GM18867 (cell line): Measurements from ENCODE around the gene IP6K3.

Source experiments
- ATAC-seq: cut with Tn5 transposase; IDR thresholded peaks from one replicate; pipeline ENCODE4 v1.9.1; 2021; ENCODE audit warnings: mild to moderate bottlenecking, moderate library complexity; ENCODE audit not compliant: unreplicated experiment

Gene IP6K3

GRCh38 chr6:33708516-33709204 is 38.0 kb downstream of the IP6K3 start:
- ATAC-seq, result no peak

DNA sequence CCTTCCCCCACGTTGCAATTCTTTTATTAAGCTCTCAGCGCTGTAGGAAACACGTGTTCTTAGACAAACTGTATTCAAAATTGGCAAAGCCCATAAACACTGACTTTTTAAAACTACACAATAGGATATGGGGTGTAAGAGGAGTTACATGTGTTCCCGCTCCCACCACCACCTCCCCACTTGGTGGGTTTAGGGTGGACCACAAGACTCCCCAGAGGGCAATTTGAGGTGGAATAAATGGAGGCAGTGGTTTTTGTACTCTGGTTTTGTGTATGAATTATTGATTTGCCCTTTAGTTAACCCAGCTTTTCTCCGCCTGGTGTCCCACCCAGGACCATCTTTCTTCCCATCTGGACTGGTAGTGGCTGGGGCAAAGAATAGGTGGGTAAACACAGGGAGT is 38.9 kb downstream of the IP6K3 start:
- no peak for ATAC-seq

- no peak for ATAC-seq
Measured at GRCh38 chr6:33705955-33706725, 40.6 kb downstream of the IP6K3 start.

DNA sequence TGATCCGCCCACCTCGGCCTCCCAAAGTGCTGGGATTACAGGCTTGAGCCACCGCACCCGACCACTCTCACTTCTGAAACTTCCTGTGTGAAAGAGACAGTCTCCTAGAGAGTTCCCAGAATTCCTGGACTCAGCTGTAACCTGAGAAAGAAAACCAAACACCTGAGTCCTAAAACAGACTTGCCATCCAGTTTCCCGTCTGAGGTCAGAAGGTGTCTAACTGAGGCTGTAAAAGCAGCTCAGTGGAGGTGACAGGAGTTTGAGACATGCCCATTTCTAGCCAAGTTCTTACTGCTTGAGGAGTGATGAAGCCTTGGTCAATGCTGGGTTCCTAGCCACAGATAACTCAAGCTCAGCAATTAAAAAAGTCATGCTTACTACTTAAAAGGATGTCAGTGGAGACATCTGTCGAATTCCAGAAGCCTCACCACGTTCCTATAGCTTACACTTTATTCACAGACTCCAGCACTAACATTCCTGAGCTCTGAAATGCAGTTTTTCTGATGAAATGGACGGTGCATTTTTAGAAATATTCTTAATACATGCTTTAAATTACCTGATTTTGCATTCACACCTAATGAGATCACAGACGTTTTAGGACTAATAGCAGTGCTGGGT is 41.3 kb downstream of the IP6K3 start:
- ATAC-seq, result no peak

DNA sequence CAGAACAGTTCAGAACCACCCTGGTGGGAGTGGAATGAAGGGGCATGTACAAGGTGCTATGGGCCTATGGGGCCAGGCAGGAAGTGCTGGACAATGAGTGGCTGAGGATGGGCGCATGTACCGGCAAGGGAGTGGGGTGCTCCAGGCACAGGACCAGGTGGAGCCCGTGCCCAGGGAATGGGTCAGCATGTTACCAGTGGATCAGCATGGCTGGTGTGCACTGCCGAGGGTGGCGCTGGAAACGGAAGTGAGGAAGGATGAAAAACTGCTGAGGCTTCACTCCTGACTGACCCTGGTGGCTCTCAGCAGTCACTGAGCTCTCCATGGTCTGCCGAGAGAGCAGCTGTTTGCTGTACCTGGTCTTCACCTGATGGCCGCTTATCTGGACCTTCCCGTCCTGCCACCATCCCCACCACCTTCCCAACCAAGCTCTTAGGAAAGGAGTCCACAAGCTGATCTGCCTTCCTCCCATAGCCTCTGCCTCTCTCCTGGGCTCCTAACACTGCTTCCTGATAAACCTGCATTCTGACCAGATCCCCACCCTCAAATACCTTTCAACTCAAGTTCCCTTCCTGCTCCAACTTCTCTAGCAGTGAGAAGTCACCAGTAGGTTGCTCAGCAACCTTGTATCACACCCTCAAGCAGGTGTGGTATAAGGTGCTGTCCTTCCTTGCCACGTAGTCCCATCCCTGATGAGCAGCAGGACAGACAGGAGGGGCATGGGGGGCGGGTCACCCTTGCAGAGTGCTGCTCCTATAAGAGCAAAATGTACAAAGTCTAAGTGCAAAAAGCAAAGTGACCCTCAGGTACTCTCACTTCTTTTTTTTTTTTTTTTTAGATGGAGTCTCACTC is 42.3 kb downstream of the IP6K3 start:
- no peak for ATAC-seq

- ATAC-seq, result no peak
Measured at GRCh38 chr6:33702345-33702977, 44.2 kb downstream of the IP6K3 start.

DNA sequence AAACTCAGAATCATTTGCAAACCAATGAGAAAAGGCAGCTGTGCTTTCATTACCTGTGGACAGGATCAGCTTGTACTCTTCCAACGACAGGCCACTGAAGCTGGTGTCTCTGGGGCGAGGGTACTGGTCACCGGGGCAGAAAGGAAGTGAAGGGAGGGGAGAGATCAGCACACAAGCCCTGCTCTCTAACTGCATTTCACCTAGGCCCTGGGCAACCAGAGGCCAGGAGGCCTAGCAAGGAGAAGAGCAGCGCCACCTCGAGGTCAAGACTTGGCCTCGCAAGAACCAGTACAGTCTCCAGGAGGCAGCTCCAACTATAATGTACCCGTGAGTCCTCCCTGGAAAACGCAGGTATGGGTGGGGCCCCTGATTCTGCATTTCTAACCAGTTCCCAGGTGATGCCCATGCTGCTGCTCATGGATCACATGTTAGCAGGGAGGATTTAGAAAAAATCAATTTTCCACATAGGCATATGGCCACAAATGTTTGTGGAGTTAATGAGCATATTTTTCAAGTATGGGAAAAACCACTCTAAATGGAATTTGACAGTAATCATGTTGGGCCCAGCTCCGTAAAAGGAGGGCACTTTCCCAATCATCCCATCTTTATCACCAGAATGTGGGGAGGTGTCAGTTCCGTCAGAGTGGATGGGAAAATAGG is 46.2 kb downstream of the IP6K3 start:
- no peak for ATAC-seq

- ATAC-seq, result no peak
Measured at GRCh38 chr6:33699739-33700138, 47.0 kb downstream of the IP6K3 start.

DNA sequence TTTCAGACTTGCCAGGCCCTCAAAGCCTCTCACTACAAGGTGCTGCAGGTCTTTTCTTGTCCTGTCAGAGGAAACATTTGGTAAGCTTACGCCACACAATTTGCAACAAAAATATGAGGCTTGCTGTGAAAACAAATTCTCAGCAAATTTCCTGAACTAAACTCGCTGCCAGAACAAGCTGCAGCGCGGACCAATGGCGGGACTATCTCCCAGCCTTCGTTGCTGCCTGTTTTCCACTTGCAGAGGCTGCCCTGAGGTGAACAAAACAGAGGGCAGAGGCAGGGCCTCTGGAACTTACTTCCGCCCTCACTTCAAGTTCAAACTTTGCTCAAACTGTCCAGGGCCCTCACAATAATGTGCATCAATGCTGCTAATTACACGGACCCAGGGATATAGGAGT is 47.6 kb downstream of the IP6K3 start:
- no peak for ATAC-seq

GRCh38 chr6:33698494-33698893 is 48.2 kb downstream of the IP6K3 start:
- no peak for ATAC-seq

GRCh38 chr6:33697845-33698244 is 48.9 kb downstream of the IP6K3 start:
- no peak for ATAC-seq

- ATAC-seq, result no peak
Measured at GRCh38 chr6:33696548-33697518, 49.9 kb downstream of the IP6K3 start.

DNA sequence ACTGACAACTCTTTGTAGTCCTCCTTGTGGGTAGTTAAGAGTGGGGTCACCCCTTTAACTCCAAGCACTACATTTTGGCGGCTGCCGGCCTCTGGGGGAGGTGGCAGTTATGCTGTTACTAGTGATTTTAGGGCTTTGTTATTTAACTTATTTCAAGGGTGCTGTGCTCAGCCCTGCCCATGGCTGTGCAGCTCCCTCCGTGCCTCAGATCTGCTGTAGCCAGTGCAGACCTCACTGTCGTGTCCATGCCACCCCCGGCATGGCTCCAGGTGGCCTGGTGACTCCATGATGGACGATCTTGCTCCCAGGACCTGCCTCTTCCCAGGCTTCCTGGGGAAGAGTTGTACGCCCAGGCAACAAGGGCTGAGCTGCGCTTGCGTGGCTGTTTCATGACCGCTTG is 50.6 kb downstream of the IP6K3 start:
- no peak for ATAC-seq

GRCh38 chr6:33695451-33695887 is 51.2 kb downstream of the IP6K3 start:
- ATAC-seq, result no peak

- ATAC-seq, result no peak
Measured at GRCh38 chr6:33694977-33695376, 51.7 kb downstream of the IP6K3 start.

DNA sequence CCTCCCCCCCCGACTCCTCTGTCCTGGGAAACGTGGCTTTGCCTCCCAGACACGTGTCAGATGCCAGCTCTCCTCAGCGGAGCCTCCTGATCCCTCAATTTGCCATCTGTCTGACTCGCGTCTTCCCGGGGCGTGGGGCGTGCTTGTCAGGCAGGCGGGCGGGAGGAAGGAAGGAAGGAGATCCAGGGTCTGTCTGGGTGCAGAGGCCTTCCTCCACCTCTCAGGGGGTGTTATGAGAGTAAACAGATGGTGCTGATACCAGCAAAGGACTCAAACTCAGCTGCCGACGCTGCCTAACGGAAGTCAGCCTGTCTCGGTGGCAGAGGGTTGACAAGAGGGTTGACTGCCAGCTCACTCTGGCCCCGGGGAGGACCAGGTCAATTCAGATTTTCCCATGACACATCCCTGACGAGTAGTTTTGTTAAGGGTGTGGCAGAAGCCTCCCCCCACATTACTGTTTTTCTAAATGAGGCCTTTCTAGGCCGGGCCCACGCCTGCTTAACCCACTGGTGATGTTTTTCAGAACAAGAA is 52.2 kb downstream of the IP6K3 start:
- no peak for ATAC-seq

GRCh38 chr6:33693186-33694105 is 53.3 kb downstream of the IP6K3 start:
- no peak for ATAC-seq

GRCh38 chr6:33692760-33693158 is 53.9 kb downstream of the IP6K3 start:
- no peak for ATAC-seq
